COLO668 (cell line): ENCODE measurements around the gene TMPRSS11A.

ENCODE experiments used
- DNase-seq: peaks from one replicate; lab custom pipeline; 2025; ENCODE audit not compliant: unreplicated experiment; lab: John Stamatoyannopoulos, UW

Gene TMPRSS11A

GRCh38 chr4:67963356-67963755 lies at the start of gene TMPRSS11A:
Gene TMPRSS11A (minus strand): TSS chr4:67963493. CDS start chr4:67963393, 100 bp downstream.
- DNase-seq, result no peak

DNA sequence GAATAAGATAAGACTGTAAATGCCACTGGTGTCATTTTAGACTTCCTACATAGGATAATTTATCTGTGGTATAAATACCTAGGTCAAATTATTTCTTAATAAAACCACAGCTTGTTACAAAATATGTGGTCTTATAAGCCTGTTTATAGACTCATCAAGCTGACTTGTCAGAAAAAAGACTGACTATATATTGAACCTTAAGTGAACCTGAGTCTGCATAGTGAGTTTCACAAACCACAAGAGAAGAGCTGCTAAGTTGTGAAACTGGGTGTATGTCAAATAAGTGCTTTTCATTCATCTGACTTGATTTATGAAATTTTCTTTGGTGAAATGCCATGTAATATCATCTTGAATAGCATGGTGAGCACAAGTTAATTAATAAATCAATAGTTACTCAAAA lies 48.4 kb upstream of the TMPRSS11A start:
- DNase-seq, result no peak

DNA sequence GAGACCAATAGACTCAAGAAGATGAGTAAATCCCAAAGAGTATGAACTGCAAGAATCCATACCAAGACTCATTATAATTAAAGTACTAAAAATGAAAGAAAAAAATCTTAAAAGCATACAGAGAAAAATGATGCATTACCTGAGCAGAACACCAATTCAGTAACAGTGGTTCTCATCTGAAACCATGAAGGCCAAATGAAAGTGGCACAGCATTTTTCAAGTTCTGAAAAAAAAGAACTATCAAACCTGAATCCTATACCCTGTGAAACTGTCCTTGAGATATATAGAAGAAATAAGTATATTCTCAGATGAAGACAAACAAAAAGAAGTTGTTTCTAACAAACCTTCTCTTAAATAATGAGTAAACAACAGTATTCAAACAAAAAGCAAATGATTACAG lies 39.6 kb upstream of the TMPRSS11A start:
- DNase-seq, result no peak

- DNase-seq, result no peak
Observed at GRCh38 chr4:67996127-67996526, 32.8 kb upstream of the TMPRSS11A start.

GRCh38 chr4:67988991-67989390 lies 25.7 kb upstream of the TMPRSS11A start:
- DNase-seq, result no peak

DNA sequence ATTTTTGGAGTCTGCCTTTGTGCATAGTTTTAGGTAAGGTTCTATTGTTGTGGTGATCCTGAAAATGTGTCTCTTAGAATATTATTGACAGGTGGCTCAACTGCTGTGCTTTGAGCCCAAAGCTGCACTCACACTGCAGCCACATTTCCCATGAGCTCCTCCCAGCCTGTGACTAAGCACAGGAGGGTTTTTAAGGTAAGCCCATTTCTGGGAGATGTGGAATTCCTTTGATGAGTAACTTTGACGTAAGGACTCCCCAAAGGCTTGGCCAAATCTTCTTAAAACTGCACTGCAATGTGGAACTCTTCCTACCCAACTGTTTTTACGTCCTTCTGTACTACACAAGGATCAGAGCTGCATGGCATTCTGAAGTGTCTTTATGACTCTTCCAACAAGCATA lies 20.0 kb upstream of the TMPRSS11A start:
- DNase-seq, result no peak

DNA sequence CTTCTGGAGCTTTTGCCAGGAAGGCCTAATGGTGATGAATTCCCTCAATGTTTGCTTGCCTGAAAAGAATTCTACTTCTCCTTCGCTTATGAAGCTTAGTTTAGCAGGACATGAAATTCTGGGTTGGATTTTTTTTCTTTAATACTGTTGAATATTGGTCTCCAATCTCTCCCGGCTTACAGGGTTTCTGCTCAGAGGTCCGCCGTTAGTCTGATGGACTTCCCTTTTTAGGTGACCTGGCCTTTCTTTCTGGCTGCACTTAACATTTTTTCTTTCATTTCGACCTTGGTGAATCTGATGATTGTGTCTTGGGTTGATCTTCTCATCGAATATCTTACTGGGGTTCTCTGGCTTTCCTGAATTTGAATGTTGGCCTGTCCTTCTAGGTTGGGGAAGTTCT lies 17.2 kb upstream of the TMPRSS11A start:
- DNase-seq, result no peak

DNA sequence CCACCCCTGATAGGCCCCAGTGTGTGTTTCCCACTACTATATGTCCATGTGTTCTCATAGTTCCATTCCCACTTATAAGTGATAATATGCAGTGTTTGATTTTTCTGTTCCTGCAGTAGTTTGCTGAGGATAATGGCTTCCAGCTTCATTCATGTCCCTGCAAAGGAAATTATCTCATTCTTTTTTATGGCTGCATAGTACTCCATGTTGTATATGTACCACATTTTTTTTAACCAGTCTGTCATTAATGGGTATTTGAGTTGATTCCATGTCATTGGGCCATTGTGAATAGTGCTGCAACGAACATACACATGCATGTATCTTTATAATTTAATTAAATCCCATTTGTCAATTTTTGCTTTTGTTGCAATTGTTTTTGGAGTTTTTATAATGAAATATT lies 10.3 kb upstream of the TMPRSS11A start:
- DNase-seq, result no peak

GRCh38 chr4:67954890-67955289 lies 8.4 kb downstream of the TMPRSS11A start:
- DNase-seq, result no peak

DNA sequence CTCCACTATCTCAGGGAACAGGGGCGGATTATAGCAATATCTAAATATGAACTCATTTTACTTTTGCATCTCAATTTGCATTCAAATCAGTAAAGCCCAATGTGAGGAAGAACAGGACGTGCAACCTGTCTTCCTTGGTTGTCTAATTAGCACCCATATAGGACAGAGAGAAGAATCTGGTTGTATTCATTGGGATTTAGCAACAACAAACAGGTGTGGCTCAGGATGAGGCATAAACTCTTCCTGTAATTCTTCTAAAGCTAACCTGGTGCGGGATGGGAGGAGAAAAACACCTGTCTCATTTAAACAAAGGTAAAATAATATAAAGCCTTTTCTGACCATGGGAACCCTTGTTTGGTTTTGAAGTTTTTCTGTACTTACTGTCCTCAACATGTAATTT lies 22.2 kb downstream of the TMPRSS11A start:
- DNase-seq, result no peak

DNA sequence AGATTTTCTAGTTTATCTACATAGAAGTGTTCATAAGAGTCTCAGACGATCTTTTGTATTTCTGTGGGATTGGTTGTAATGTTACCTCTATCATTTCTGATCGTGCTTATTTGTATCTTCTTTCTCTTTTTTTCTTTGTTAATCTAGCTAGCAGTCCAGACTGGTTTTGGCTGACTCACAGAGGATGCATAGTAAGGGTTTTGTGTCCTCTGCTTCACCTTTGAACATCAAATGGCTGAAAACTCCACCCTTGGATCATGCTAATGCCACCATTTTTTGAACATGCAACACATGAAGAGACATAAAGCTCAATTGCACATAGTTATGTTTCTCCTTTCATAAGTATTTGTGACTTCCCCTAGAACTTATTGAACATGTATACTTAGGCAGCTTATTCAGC lies 22.8 kb downstream of the TMPRSS11A start:
- DNase-seq, result no peak

DNA sequence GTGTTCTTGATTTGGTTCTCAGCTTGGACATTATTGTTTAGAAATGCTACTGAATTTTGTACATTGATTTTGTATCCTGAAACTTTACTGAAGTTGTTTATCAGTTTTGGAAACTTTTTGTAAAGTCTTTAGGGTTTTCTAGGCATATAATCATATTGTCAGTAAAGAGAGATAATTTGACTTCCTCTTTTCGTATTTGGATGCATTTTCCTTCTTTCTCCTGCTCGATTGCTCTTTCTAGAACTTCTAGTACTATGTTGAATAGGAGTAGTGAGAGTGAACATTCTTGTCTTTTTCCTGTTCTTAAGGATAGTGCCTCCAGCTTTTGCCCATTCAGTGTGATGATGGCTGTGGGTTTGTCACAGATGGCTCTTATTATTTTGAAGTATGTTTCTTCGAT lies 24.1 kb downstream of the TMPRSS11A start:
- no peak for DNase-seq

DNA sequence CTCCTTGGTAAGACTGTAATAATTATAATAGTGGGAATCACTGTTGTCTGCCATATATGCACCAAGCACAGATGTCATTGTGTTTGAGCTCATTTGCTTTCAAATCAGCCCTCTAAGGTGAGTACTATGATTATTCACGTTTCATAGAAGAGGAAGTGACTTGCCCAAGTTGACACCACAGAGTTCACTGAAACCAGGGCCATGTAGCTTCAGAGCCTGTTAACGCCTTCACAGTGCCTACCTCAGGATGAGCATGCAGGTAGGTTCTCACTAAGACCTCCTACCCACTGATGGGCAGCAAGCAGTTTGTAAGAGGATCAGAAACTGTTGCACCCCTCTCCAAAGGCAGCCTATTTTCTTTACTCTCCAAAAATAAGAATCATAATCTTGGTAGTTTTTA lies 27.4 kb downstream of the TMPRSS11A start:
- DNase-seq, result no peak

DNA sequence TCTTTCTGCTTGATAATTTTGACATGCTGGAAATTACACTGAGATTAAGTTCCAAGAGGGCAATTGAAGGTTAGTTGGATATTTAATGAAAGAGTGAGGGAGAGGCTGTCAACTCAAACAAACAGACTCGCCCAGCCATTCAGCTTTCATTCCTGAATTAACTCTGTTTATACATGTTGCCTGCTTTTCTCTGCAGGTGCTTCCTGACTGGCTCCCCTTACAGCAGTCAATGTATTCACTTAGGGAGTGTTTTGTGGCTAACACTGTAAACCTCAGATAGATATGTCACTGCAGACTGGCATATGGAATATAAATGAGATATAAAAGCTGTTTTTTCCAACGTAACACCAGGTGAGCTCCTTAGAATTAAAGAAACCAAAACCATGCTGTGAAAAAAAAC lies 28.7 kb downstream of the TMPRSS11A start:
- DNase-seq, result peak; percentile 45

DNA sequence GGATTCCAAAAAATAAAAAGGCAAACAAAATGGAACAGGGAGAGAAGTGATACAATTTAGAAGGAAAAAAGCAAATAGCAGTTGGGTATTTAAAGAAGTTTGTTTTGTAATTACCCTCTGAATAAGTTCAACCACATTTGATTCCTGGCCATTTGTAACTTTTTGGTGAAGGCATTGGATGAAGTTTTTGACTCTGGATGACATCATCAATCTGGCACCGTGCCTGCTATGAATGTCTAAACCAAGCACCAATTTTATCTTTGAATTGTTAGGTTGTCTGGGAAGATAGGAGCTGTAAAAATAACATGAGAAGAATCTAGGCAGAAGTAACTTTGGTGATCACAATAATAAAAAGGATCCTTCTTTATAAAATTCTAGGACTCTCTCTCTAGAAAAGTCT lies 29.5 kb downstream of the TMPRSS11A start:
- peak; percentile 10 for DNase-seq

DNA sequence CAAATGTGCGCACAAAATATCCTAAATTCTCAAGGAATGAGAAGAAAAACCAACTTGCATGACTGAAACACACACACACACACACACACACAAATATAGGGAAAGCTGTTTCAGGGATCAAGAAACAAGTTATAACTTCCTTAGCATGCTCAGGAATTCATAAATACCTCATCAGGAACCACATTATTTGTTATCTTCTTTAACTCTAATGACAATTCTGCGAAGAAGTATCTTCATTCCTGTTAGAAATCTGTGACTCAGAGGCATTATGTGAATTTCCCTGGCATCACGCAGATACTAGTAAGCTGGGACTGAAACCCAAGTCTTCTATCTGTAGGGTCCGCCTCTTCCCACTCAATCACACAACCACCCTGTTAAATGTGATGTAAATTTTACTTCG lies 30.3 kb downstream of the TMPRSS11A start:
- DNase-seq, result no peak

DNA sequence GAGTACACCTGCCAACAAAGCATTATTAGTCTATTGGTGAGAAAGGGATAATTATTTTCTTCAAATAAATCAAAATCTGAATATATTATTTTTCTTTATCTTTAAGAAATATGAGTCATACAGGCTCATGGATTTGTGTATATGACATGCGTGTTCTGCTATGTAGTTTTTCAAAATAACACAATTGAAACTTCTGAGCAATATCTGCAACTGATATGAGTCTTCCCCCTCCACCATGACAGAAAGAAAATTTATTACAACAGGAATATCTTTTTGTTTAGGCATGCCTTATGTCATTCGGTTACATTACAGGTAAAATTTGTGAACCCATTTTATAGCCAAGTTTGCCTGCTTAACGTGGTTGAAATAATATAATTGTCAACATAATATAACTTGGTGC lies 32.0 kb downstream of the TMPRSS11A start:
- DNase-seq, result no peak

DNA sequence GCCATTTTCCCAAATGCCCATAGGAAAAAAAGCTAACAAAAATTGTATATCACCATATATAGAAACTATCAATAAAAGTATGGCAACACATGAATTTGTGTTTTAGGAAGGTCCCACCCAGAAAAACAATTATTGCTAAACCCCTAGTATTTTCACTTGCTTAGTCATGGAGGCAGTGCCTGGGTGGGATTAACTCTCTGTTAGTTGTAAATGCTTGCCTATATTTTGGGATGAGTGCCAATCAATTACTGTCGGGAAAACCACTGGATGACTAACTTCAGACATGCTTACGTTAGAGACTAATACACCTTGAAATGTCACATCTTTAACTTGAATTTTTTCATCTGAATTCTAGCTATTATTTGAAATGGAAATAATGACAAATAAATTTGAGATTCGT lies 33.9 kb downstream of the TMPRSS11A start:
- DNase-seq, result no peak

DNA sequence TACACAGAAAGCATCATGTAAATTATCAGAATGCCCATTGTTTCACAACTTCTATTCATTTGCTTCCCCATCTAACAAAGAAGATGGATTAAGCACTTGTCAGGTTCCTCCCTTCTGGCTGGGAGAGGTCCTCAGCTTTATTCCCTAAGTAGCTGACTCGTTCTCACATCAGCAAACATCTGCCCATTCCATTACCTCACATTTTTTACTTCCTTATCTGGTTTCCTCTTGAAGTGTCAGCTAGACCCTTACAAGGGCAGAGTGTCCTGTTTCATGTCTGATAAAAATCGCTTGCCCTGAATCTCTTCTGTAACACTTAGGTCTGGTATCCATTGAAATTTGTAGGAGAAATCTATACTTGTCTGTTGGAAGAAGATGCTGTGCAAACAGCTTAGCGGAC lies 34.7 kb downstream of the TMPRSS11A start:
- DNase-seq, result no peak

DNA sequence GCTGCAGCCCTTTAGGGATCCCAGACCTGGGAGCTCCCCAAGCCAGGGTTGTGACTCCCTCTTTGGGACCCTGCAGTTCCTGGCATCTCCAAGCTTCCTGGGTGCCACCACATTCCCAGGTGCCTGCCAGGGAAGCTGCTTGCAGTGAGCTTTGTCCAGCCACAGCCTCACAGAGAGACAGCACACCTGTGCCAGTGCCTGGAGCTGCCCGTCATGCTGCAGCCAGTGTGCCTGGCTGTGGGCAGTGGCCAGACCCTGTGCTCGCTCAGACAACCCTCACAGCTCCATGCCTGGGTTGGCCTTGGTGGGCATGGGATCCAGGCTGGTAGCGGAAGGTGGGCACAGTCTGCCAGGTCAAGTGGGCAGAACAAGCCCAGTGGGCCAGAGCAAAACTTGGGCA lies 36.0 kb downstream of the TMPRSS11A start:
- DNase-seq, result no peak

- no peak for DNase-seq
Observed at GRCh38 chr4:67926485-67926884, 36.8 kb downstream of the TMPRSS11A start.

DNA sequence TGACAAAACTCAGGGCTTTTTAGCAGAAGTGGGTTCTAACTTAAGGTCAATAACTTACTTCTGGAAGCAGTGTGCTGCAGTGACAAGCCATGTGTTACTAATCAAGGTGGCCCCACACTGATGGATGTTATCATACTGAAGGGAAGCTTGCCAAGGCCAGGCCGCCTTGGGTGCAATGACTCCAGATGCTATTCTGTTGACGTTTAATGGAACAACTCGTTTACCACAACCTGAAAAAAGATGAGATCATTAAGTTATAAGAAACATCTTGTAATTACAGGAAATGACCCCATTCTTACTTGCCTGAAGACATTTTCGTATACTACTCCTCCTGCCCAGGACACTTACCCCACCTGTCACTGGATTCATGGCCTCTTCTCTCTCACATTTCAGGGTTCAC lies 40.6 kb downstream of the TMPRSS11A start:
- no peak for DNase-seq

GRCh38 chr4:67918428-67918827 lies 44.9 kb downstream of the TMPRSS11A start:
- no peak for DNase-seq

DNA sequence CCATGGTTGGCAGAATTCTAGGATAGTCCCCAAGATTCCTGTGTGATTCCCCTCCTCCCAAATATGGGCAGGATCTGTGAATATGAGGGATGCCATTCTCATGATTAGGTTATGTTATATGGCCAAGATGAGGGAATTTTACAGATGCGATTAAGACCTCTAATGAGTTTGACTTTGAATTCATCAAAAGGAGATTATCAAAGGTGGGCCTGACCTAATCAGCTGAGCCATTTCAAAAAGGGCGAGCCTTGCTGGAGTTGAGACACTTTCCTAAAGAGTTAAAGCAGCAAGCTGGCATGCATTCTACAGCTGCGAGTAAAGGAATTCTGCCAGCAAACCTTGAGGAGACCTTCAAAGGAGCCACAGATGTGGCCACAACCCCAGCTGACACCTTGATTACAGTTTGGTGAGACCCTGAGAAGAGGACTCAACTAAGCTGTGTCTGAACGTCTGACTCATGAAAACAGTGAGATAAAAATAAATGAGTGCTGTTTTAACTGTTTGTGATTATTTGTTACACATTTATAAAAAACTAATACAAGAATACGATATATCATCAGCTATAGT lies 47.8 kb downstream of the TMPRSS11A start:
- DNase-seq, result no peak
